HepG2 (cell line): ENCODE measurements around the gene CDK3. TPM values are rescaled to one million over a fixed set of nuclear protein-coding genes. Genes with fewer than 3 reads are reported as not detected.

Experiments
- PAF1 ChIP-seq: IDR thresholded peaks from 2 replicates; pipeline ENCODE4 v1.6.1; 2016; ENCODE audit warnings: missing genetic modification reagents, missing compliant biosample characterization
- SKI ChIP-seq: fragments of 450-650 bp; IDR thresholded peaks from one replicate; pipeline ENCODE4 v1.6.1; 2018; ENCODE audit warnings: mild to moderate bottlenecking; ENCODE audit not compliant: partially characterized antibody
- SMARCC2 ChIP-seq: fragments of 450-650 bp; IDR thresholded peaks from 2 replicates; pipeline ENCODE4 v1.6.1; 2017; ENCODE audit warnings: antibody characterized with exemption, mild to moderate bottlenecking
- ZEB1 ChIP-seq: IDR thresholded peaks from 2 replicates; pipeline ENCODE4 v1.6.1; 2012; ENCODE audit warnings: mild to moderate bottlenecking, low read depth, inconsistent platforms; ENCODE audit not compliant: insufficient replicate concordance
- ZNF274 ChIP-seq: sonication (generic); formaldehyde crosslinking; IDR thresholded peaks from 2 replicates; pipeline ENCODE4 v1.5.1; 2020; ENCODE audit warnings: mild to moderate bottlenecking, missing genetic modification reagents
- ZNF44 ChIP-seq: sonication (generic); formaldehyde crosslinking; IDR thresholded peaks from 2 replicates; pipeline ENCODE4 v1.5.1; 2020; ENCODE audit warnings: mild to moderate bottlenecking, missing genetic modification reagents
- ZSCAN21 ChIP-seq: sonication (generic); formaldehyde crosslinking; IDR thresholded peaks from 2 replicates; pipeline ENCODE4 v1.8.0; 2022; ENCODE audit warnings: mild to moderate bottlenecking, missing genetic modification reagents, moderate library complexity, borderline replicate concordance
- polyA plus RNA-seq, 8 experiments: library from polyadenylated mRNA; depleted of rRNA in 3 of 8; stranded (reverse) in 7 of 8; unstranded in 1 of 8; fragments of >200 nt; fragmentation: Illumina TruSeq in 4 of 8; extraction: Trizol in 4 of 8; gene quantifications; 2 replicates each; pipeline versions ENCODE4 v1.2.1 to v1.2.3, GENCODE V29; 2011 to 2016; ENCODE audit warnings: low read depth in 4 of 8, missing spikeins in 1 of 8, mixed read lengths in 1 of 8; ENCODE audit not compliant: insufficient read depth in 1 of 8
- total RNA-seq, 5 experiments: library from RNA; depleted of rRNA; stranded (reverse); fragments of >200 nt; fragmentation: Illumina TruSeq; extraction: Trizol; gene quantifications; 2 replicates each; pipeline ENCODE4 v1.2.3, GENCODE V29; 2016; ENCODE audit warnings: low read depth in 1 of 5
- TF ChIP-seq, protein P1 (sequence below): sonication (generic); formaldehyde crosslinking; IDR thresholded peaks from 2 replicates; pipeline ENCODE4 v1.4.0; 2020; ENCODE audit warnings: mild to moderate bottlenecking, missing genetic modification reagents, borderline replicate concordance
- TF ChIP-seq, protein P2 (sequence below): sonication (generic); formaldehyde crosslinking; IDR thresholded peaks from 2 replicates; pipeline ENCODE4 v1.8.0; 2023; ENCODE audit warnings: mild to moderate bottlenecking, missing genetic modification reagents
- TF ChIP-seq, protein P3 (sequence below), 2 experiments: IDR thresholded peaks; 2 replicates each; pipeline ENCODE4 v1.6.1; 2011 to 2012; ENCODE audit warnings: low read length in 2 of 2, borderline replicate concordance in 1 of 2, low read depth in 1 of 2, mild to moderate bottlenecking in 1 of 2, moderate library complexity in 1 of 2
- TF ChIP-seq, protein P4 (sequence below): sonication (generic); formaldehyde crosslinking; IDR thresholded peaks from 2 replicates; pipeline ENCODE4 v1.5.0; 2020; ENCODE audit warnings: mild to moderate bottlenecking, missing genetic modification reagents, borderline replicate concordance
- TF ChIP-seq, protein P5 (sequence below): sonication (generic); formaldehyde crosslinking; IDR thresholded peaks from 2 replicates; pipeline ENCODE4 v1.9.0; 2021; ENCODE audit warnings: mild to moderate bottlenecking, missing genetic modification reagents

CDK3 gene
- total and polyA plus RNA-seq, 2 of the 13 experiments (the other 11 are each of a cell fraction or from before 2014, with no cell fraction given) = 5.8 to 11.4 TPM

DNA sequence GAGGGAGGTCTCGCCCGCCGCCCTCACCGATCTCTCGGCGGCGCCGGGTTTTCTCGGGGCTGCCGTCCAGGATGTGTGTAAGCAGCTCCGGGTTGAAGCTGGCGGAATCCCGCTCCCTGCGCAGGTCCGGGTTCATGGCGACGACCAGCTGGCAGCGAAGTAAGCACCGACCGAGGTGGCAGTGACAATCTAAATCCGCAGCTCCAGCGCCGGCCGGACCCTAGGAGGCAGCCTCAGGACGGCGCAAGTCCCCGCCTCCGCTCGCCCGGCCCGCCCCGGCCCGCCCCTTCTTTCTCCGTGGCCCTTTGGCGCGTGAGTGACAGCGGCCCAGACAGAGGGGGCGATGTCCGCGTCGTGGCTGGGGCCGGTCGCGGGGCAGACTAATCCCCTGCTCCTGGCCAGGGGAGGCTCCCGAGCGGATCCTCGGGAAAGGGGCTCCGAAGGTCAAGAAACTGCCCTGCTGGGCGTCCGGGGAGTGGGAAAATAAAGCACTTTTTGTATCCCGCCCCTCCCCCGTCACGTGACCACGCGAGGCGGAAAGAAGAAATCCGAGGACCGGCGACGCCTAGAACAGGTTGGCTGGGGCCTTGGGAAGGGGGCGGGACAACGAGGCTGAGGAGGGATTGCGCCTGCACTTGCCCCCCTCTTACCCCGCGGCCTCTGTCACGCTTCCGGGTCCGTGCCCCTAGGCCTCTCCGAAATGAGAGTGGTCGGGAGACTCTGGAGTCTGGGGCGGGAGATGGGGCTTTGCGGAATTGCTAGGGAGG is 21.5 kb upstream of the CDK3 start, which contains the start of the genes ACOX1 and TEN1 (continued):
- TF ChIP-seq, protein P1, sequence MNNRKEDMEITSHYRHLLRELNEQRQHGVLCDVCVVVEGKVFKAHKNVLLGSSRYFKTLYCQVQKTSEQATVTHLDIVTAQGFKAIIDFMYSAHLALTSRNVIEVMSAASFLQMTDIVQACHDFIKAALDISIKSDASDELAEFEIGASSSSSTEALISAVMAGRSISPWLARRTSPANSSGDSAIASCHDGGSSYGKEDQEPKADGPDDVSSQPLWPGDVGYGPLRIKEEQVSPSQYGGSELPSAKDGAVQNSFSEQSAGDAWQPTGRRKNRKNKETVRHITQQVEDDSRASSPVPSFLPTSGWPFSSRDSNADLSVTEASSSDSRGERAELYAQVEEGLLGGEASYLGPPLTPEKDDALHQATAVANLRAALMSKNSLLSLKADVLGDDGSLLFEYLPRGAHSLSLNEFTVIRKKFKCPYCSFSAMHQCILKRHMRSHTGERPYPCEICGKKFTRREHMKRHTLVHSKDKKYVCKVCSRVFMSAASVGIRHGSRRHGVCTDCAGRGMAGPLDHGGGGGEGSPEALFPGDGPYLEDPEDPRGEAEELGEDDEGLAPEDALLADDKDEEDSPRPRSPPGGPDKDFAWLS = peak; percentile 54; the same call in 1 of the 2 replicates
- TF ChIP-seq, protein P2, sequence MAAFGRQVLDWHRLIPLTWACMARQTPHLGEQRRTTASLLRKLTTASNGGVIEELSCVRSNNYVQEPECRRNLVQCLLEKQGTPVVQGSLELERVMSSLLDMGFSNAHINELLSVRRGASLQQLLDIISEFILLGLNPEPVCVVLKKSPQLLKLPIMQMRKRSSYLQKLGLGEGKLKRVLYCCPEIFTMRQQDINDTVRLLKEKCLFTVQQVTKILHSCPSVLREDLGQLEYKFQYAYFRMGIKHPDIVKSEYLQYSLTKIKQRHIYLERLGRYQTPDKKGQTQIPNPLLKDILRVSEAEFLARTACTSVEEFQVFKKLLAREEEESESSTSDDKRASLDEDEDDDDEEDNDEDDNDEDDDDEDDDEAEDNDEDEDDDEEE (CRISPR knock-in tag) = no peak
- TF ChIP-seq SKI (peak; percentile 93), SMARCC2 (no peak), ZNF44 (CRISPR knock-in tag) (no peak; the same call in 1 of the 2 replicates), ZSCAN21 (peak; percentile 3; the same call in 1 of the 2 replicates), ZNF274 (CRISPR knock-in tag) (no peak), PAF1 (CRISPR knock-in tag) (0 out of 2 replicates have a peak, but pooled peaks have one; percentile 13), ZEB1 (peak; percentile 11)
- TF ChIP-seq, protein P3, sequence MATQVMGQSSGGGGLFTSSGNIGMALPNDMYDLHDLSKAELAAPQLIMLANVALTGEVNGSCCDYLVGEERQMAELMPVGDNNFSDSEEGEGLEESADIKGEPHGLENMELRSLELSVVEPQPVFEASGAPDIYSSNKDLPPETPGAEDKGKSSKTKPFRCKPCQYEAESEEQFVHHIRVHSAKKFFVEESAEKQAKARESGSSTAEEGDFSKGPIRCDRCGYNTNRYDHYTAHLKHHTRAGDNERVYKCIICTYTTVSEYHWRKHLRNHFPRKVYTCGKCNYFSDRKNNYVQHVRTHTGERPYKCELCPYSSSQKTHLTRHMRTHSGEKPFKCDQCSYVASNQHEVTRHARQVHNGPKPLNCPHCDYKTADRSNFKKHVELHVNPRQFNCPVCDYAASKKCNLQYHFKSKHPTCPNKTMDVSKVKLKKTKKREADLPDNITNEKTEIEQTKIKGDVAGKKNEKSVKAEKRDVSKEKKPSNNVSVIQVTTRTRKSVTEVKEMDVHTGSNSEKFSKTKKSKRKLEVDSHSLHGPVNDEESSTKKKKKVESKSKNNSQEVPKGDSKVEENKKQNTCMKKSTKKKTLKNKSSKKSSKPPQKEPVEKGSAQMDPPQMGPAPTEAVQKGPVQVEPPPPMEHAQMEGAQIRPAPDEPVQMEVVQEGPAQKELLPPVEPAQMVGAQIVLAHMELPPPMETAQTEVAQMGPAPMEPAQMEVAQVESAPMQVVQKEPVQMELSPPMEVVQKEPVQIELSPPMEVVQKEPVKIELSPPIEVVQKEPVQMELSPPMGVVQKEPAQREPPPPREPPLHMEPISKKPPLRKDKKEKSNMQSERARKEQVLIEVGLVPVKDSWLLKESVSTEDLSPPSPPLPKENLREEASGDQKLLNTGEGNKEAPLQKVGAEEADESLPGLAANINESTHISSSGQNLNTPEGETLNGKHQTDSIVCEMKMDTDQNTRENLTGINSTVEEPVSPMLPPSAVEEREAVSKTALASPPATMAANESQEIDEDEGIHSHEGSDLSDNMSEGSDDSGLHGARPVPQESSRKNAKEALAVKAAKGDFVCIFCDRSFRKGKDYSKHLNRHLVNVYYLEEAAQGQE (IDR thresholded peaks at IDR 0.05; ENCODE audit: borderline replicate concordance in 1 of 2, low read depth in 1 of 2, low read length in 2 of 2) = peak in 1 of 2 experiments; percentile 51; a peak in 1 of 4 replicates
- TF ChIP-seq, protein P4, sequence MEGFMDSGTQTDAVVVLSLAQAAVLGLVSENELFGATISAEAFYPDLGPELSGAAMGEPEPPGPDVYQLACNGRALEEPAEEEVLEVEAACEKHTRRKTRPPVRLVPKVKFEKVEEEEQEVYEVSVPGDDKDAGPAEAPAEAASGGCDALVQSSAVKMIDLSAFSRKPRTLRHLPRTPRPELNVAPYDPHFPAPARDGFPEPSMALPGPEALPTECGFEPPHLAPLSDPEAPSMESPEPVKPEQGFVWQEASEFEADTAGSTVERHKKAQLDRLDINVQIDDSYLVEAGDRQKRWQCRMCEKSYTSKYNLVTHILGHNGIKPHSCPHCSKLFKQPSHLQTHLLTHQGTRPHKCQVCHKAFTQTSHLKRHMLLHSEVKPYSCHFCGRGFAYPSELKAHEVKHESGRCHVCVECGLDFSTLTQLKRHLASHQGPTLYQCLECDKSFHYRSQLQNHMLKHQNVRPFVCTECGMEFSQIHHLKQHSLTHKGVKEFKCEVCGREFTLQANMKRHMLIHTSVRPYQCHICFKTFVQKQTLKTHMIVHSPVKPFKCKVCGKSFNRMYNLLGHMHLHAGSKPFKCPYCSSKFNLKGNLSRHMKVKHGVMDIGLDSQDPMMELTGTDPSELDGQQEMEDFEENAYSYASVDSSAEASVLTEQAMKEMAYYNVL (CRISPR knock-in tag) = peak; percentile 91
- TF ChIP-seq, protein P5, sequence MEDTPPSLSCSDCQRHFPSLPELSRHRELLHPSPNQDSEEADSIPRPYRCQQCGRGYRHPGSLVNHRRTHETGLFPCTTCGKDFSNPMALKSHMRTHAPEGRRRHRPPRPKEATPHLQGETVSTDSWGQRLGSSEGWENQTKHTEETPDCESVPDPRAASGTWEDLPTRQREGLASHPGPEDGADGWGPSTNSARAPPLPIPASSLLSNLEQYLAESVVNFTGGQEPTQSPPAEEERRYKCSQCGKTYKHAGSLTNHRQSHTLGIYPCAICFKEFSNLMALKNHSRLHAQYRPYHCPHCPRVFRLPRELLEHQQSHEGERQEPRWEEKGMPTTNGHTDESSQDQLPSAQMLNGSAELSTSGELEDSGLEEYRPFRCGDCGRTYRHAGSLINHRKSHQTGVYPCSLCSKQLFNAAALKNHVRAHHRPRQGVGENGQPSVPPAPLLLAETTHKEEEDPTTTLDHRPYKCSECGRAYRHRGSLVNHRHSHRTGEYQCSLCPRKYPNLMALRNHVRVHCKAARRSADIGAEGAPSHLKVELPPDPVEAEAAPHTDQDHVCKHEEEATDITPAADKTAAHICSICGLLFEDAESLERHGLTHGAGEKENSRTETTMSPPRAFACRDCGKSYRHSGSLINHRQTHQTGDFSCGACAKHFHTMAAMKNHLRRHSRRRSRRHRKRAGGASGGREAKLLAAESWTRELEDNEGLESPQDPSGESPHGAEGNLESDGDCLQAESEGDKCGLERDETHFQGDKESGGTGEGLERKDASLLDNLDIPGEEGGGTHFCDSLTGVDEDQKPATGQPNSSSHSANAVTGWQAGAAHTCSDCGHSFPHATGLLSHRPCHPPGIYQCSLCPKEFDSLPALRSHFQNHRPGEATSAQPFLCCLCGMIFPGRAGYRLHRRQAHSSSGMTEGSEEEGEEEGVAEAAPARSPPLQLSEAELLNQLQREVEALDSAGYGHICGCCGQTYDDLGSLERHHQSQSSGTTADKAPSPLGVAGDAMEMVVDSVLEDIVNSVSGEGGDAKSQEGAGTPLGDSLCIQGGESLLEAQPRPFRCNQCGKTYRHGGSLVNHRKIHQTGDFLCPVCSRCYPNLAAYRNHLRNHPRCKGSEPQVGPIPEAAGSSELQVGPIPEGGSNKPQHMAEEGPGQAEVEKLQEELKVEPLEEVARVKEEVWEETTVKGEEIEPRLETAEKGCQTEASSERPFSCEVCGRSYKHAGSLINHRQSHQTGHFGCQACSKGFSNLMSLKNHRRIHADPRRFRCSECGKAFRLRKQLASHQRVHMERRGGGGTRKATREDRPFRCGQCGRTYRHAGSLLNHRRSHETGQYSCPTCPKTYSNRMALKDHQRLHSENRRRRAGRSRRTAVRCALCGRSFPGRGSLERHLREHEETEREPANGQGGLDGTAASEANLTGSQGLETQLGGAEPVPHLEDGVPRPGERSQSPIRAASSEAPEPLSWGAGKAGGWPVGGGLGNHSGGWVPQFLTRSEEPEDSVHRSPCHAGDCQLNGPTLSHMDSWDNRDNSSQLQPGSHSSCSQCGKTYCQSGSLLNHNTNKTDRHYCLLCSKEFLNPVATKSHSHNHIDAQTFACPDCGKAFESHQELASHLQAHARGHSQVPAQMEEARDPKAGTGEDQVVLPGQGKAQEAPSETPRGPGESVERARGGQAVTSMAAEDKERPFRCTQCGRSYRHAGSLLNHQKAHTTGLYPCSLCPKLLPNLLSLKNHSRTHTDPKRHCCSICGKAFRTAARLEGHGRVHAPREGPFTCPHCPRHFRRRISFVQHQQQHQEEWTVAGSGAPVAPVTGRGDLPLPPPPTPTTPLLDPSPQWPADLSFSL = no peak
